GM18505 (cell line): ENCODE data around the gene UBAC2.

Experiments used
- ATAC-seq: cut with Tn5 transposase; IDR thresholded peaks from one replicate; pipeline ENCODE4 v1.9.1; 2021; ENCODE audit not compliant: unreplicated experiment
- POLR2A ChIP-seq: IDR thresholded peaks from 4 replicates; pipeline ENCODE4 v1.6.1; 2011; ENCODE audit warnings: borderline replicate concordance; ENCODE audit not compliant: insufficient read depth, insufficient read length; ENCODE audit errors: extremely low read depth

UBAC2 gene

GRCh38 chr13:99165753-99166587 is 34.7 kb upstream of the UBAC2 start:
- ATAC-seq: no peak
- no peak for TF ChIP-seq POLR2A

GRCh38 chr13:99172951-99173350 is 27.7 kb upstream of the UBAC2 start:
- TF ChIP-seq POLR2A: no peak
- no peak for ATAC-seq

GRCh38 chr13:99173606-99174005 is 27.0 kb upstream of the UBAC2 start:
- TF ChIP-seq POLR2A: no peak

GRCh38 chr13:99174533-99175100 is 26.0 kb upstream of the UBAC2 start:
- ATAC-seq: no peak
- no peak for TF ChIP-seq POLR2A

More at GRCh38 chr13:99173606-99174005, 27.0 kb upstream of the UBAC2 start:
- ATAC-seq: no peak

- peak; percentile 85 for ATAC-seq
- no peak for TF ChIP-seq POLR2A
Measured at GRCh38 chr13:99176309-99177276, 24.1 kb upstream of the UBAC2 start.

- TF ChIP-seq POLR2A: no peak
- no peak for ATAC-seq
Measured at GRCh38 chr13:99178636-99179035, 22.0 kb upstream of the UBAC2 start.

- no peak for TF ChIP-seq POLR2A
- ATAC-seq: no peak
Measured at GRCh38 chr13:99179460-99179859, 21.2 kb upstream of the UBAC2 start.

GRCh38 chr13:99182439-99182838 is 18.2 kb upstream of the UBAC2 start:
- TF ChIP-seq POLR2A: no peak
- ATAC-seq: no peak

- TF ChIP-seq POLR2A: no peak
- ATAC-seq: no peak
Measured at GRCh38 chr13:99185606-99186005, 15.0 kb upstream of the UBAC2 start.

GRCh38 chr13:99190147-99190985 is 10.3 kb upstream of the UBAC2 start:
- TF ChIP-seq POLR2A: no peak

GRCh38 chr13:99191336-99191899 is 9.2 kb upstream of the UBAC2 start:
- TF ChIP-seq POLR2A: no peak
- ATAC-seq: no peak

More at GRCh38 chr13:99190147-99190985, 10.3 kb upstream of the UBAC2 start:
- ATAC-seq: no peak

GRCh38 chr13:99191900-99192399 is 8.7 kb upstream of the UBAC2 start:
- ATAC-seq: no peak

GRCh38 chr13:99192480-99192879 is 8.2 kb upstream of the UBAC2 start:
- no peak for TF ChIP-seq POLR2A
- no peak for ATAC-seq

More at GRCh38 chr13:99191900-99192399, 8.7 kb upstream of the UBAC2 start:
- TF ChIP-seq POLR2A: no peak

- no peak for ATAC-seq
- TF ChIP-seq POLR2A: no peak
Measured at GRCh38 chr13:99193152-99193551, 7.5 kb upstream of the UBAC2 start.
